Common myeloid progenitor, CD34-positive (primary cell): ENCODE measurements around the gene MAL. TPM values are rescaled to one million over a fixed set of nuclear protein-coding genes. Genes with fewer than 3 reads are reported as not detected.
A peak's percentile ranks its signal among the peaks of the same experiment; 100 is the strongest.

Experiments used
- CTCF ChIA-PET: fragments of 350-600 bp; sonication (Branson Sonifier 250); formaldehyde crosslinking; loops from one replicate; lab custom pipeline; 2021; ENCODE audit warnings: antibody characterized with exemption; lab: Charles Lee
- POLR2A ChIA-PET: fragments of 350-600 bp; sonication (Branson Sonifier 250); formaldehyde crosslinking; loops from one replicate; lab custom pipeline; 2021; ENCODE audit warnings: antibody characterized with exemption; lab: Charles Lee
- DNase-seq, 3 donors: peaks; one replicate each; pipeline versions ENCODE4 v3.0.0 to v3.0.0-alpha.2; 2013
- H3K27ac ChIP-seq, 2 experiments: 1 replicate in 1 of 2; 2 replicates in 1 of 2; pipeline ENCODE4 v1.7.0; 2013; ENCODE audit warnings: inconsistent platforms in 2 of 2, low read length in 2 of 2, mild to moderate bottlenecking in 2 of 2, low read depth in 1 of 2, moderate library complexity in 1 of 2; ENCODE audit not compliant: severe bottlenecking in 2 of 2, insufficient read depth in 1 of 2, poor library complexity in 1 of 2
- H3K27me3 ChIP-seq, 5 experiments: replicated peaks in 2 of 5; 1 replicate in 3 of 5; 2 replicates in 2 of 5; pipeline versions ENCODE4 v1.6.1 to v1.7.0; 2013; ENCODE audit warnings: low read length in 4 of 5, mild to moderate bottlenecking in 2 of 5, moderate library complexity in 2 of 5, inconsistent platforms in 1 of 5; ENCODE audit not compliant: insufficient read depth in 5 of 5, control insufficient read depth in 4 of 5
- H3K36me3 ChIP-seq, 4 experiments: 1 replicate in 2 of 4; 2 replicates in 2 of 4; pipeline versions ENCODE4 v1.6.1 to v1.7.0; 2013; ENCODE audit warnings: low read length in 3 of 4, control low read depth in 1 of 4, mild to moderate bottlenecking in 1 of 4; ENCODE audit not compliant: control insufficient read depth in 4 of 4, insufficient read depth in 4 of 4
- H3K4me1 ChIP-seq, 4 experiments: 1 replicate in 3 of 4; 2 replicates in 1 of 4; pipeline versions ENCODE4 v1.6.1 to v1.7.1; 2013; ENCODE audit warnings: low read length in 3 of 4, mild to moderate bottlenecking in 3 of 4, control low read depth in 1 of 4, inconsistent platforms in 1 of 4, moderate library complexity in 1 of 4; ENCODE audit not compliant: control insufficient read depth in 4 of 4, insufficient read depth in 4 of 4; ENCODE audit errors: control extremely low read depth in 1 of 4
- H3K4me3 ChIP-seq, 7 experiments: 1 replicate in 4 of 7; 2 replicates in 3 of 7; pipeline versions ENCODE4 v1.5.1 to v1.7.0; 2013; ENCODE audit warnings: mild to moderate bottlenecking in 7 of 7, low read length in 6 of 7, moderate library complexity in 6 of 7, inconsistent platforms in 2 of 7, low read depth in 2 of 7, control low read depth in 1 of 7; ENCODE audit not compliant: insufficient read depth in 4 of 7, control insufficient read depth in 1 of 7; ENCODE audit errors: extremely low read depth in 1 of 7
- H3K9me3 ChIP-seq, 5 experiments: 1 replicate in 4 of 5; 2 replicates in 1 of 5; pipeline versions ENCODE4 v1.6.1 to v1.7.1; 2013; ENCODE audit warnings: low read length in 4 of 5, mild to moderate bottlenecking in 2 of 5, inconsistent platforms in 1 of 5, low read depth in 1 of 5, moderate library complexity in 1 of 5; ENCODE audit not compliant: control insufficient read depth in 4 of 5, insufficient read depth in 2 of 5; ENCODE audit errors: control extremely low read depth in 1 of 5
- WGBS: methylation state at CpG from one replicate; pipeline ENCODE4 v1.1.5; 2013; ENCODE audit not compliant: insufficient coverage; 5-methylcytosine and 5-hydroxymethylcytosine counted together
- polyA plus RNA-seq: library from polyadenylated mRNA; unstranded; fragments of 120-200 nt; gene quantifications from one replicate; pipeline ENCODE4 v1.2.1, GENCODE V29; 2013

The MAL gene
- polyA plus RNA-seq, result 0.87 TPM

GRCh38 chr2:95025406-95026319 lies at the start of gene MAL:
MAL (plus strand) TSS chr2:95025708; CDS start chr2:95025793, 85 bp downstream.
- Histone ChIP-seq H3K4me1 (peaks cover 0 to 29% (median 25%) of the 10 kb centered on the region in 4 experiments), H3K36me3 (no peaks in the 10 kb centered on the region), H3K27me3 (peaks cover 0 to 73% (median 28%) of the 10 kb centered on the region in 5 experiments), H3K27ac (no peak within 1 kb of the TSS), H3K9me3 (no peaks in the 10 kb centered on the region), H3K4me3 (peak within 1 kb of the TSS; percentile 36 to 74 (median 53))
- ChIA-PET POLR2A (interaction anchor here (1.2 kb wide), 1 partner anchor 14 kb away, joined by 4 read pairs; no protein-coding TSS in a partner anchor), CTCF (interaction anchor here (1.2 to 4.5 kb wide), 5 partner anchors 11 to 90 kb away, joined by 5 to 52 read pairs (median 20); no protein-coding TSS in a partner anchor)
- peak in 2 of 3 donors; percentile 48 to 54 for DNase-seq
- under 1% methylated on average over 47 of the region's 81 CpGs for WGBS

- ChIA-PET POLR2A (no interaction called here), CTCF (interaction anchor here (0.8 to 1.6 kb wide), 2 partner anchors 9 to 21 kb away, joined by 3 read pairs; no protein-coding TSS in a partner anchor)
- WGBS, result 93% methylated on average over 3 of the region's 4 CpGs
- Histone ChIP-seq H3K27ac (no peak overlapping the region), H3K4me3 (no peak overlapping the region), H3K9me3 (no peaks in the 10 kb centered on the region), H3K36me3 (no peaks in the 10 kb centered on the region), H3K27me3 (peaks cover 0 to 13% (median 2%) of the 10 kb centered on the region in 5 experiments), H3K4me1 (peaks cover 0 to 3% (median under 1%) of the 10 kb centered on the region in 4 experiments)
- DNase-seq, result no peak
Measured at GRCh38 chr2:94977826-94978225, 47.7 kb upstream of the MAL start.

- Histone ChIP-seq H3K36me3 (no peaks in the 10 kb centered on the region), H3K4me3 (no peak overlapping the region), H3K4me1 (peaks cover 0 to 3% (median under 1%) of the 10 kb centered on the region in 4 experiments), H3K9me3 (no peaks in the 10 kb centered on the region), H3K27me3 (peaks cover 0 to 11% (median 0%) of the 10 kb centered on the region in 5 experiments), H3K27ac (no peak overlapping the region)
- 60% methylated on average over 1 of the region's 3 CpGs for WGBS
- CTCF ChIA-PET, result no interaction called here
- POLR2A ChIA-PET, result no interaction called here
- DNase-seq, result no peak
Measured at GRCh38 chr2:94978917-94979316, 46.6 kb upstream of the MAL start.

- DNase-seq, result no peak
- ChIA-PET POLR2A (no interaction called here), CTCF (interaction anchor here (2.2 kb wide), 1 partner anchor 22 kb away, joined by 8 read pairs; no protein-coding TSS in a partner anchor)
Measured at GRCh38 chr2:94979406-94980375, 45.8 kb upstream of the MAL start.

GRCh38 chr2:94980406-94980805 lies 45.1 kb upstream of the MAL start:
- no peaks in the 10 kb centered on the region for H3K36me3 ChIP-seq
- no peak overlapping the region for H3K4me3 ChIP-seq
- H3K4me1 ChIP-seq, result peaks cover 0 to 3% (median under 1%) of the 10 kb centered on the region in 4 experiments
- POLR2A ChIA-PET, result no interaction called here
- CTCF ChIA-PET, result interaction anchor here (2.2 kb wide), 1 partner anchor 23 kb away, joined by 8 read pairs; no protein-coding TSS in a partner anchor
- WGBS, result 97% methylated on average over 10 of the region's 15 CpGs
- H3K27me3 ChIP-seq, result peaks cover 0 to 10% (median 0%) of the 10 kb centered on the region in 5 experiments
- no peak for DNase-seq
- H3K9me3 ChIP-seq, result peaks cover 0 to 3% (median 0%) of the 10 kb centered on the region in 5 experiments
- H3K27ac ChIP-seq, result no peak overlapping the region

More at GRCh38 chr2:94979406-94980375, 45.8 kb upstream of the MAL start:
- Histone ChIP-seq H3K27ac (no peak overlapping the region), H3K4me3 (no peak overlapping the region), H3K9me3 (peaks cover 0 to 3% (median 0%) of the 10 kb centered on the region in 5 experiments), H3K27me3 (peaks cover 0 to 10% (median 0%) of the 10 kb centered on the region in 5 experiments), H3K36me3 (no peaks in the 10 kb centered on the region), H3K4me1 (peaks cover 0 to 3% (median under 1%) of the 10 kb centered on the region in 4 experiments)
- WGBS, result 96% methylated on average over 10 of the region's 10 CpGs

GRCh38 chr2:94982156-94982555 lies 43.4 kb upstream of the MAL start:
- H3K27ac ChIP-seq, result no peak overlapping the region
- H3K4me1 ChIP-seq, result peaks cover 0 to 3% (median under 1%) of the 10 kb centered on the region in 4 experiments
- H3K27me3 ChIP-seq, result peaks cover 0 to 5% (median 0%) of the 10 kb centered on the region in 5 experiments
- no peak for DNase-seq
- ChIA-PET POLR2A (no interaction called here), CTCF (interaction anchor here (2.2 kb wide), 1 partner anchor 25 kb away, joined by 8 read pairs; no protein-coding TSS in a partner anchor)
- H3K9me3 ChIP-seq, result peaks cover 0 to 3% (median 0%) of the 10 kb centered on the region in 5 experiments
- 91% methylated on average over 5 of the region's 6 CpGs for WGBS
- no peaks in the 10 kb centered on the region for H3K36me3 ChIP-seq
- no peak overlapping the region for H3K4me3 ChIP-seq
